VCaP (cell line): ENCODE measurements around the gene RAB36.

Experiments
- H3K27ac ChIP-seq: fragments of 450-650 bp; 2 replicates; pipeline ENCODE4 v1.5.1; 2017
- CTCF ChIP-seq: fragments of 450-650 bp; conservative IDR thresholded peaks from 2 replicates; pipeline ENCODE4 v1.5.1; 2017; ENCODE audit warnings: mild to moderate bottlenecking, moderate library complexity

RAB36 gene

GRCh38 chr22:23119494-23120414, 25.5 kb upstream of the RAB36 start:
- H3K27ac ChIP-seq = no peak overlapping the region

GRCh38 chr22:23120415-23120899, 24.8 kb upstream of the RAB36 start:
- H3K27ac ChIP-seq = no peak overlapping the region

More at GRCh38 chr22:23119494-23120414, 25.5 kb upstream of the RAB36 start:
- TF ChIP-seq CTCF = no peak

GRCh38 chr22:23121000-23121421, 24.3 kb upstream of the RAB36 start:
- no peak for TF ChIP-seq CTCF
- H3K27ac ChIP-seq = no peak overlapping the region

More at GRCh38 chr22:23120415-23120899, 24.8 kb upstream of the RAB36 start:
- no peak for TF ChIP-seq CTCF

DNA sequence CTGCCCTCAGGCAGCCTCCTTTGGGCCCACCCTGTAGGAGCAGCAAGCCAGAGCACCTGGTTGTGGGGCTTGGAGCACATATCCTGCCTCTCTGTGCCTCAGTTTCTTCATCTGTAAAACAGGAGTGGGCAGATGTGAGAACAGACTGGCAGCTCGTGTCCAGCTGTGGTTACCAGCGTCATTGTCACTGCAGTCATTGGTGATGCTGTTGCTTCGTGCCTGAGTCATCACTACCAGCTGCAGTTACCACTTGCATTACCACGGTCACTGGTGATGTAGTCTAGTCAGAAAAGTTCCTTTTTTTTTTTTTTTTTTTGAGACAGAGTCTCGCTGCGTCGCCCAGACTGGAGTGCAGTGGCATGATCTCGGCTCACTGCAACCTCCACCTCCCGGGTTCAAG, 23.9 kb upstream of the RAB36 start:
- TF ChIP-seq CTCF = no peak
- H3K27ac ChIP-seq = no peak overlapping the region

GRCh38 chr22:23122216-23122957, 22.9 kb upstream of the RAB36 start:
- TF ChIP-seq CTCF = no peak
- no peak overlapping the region for H3K27ac ChIP-seq

DNA sequence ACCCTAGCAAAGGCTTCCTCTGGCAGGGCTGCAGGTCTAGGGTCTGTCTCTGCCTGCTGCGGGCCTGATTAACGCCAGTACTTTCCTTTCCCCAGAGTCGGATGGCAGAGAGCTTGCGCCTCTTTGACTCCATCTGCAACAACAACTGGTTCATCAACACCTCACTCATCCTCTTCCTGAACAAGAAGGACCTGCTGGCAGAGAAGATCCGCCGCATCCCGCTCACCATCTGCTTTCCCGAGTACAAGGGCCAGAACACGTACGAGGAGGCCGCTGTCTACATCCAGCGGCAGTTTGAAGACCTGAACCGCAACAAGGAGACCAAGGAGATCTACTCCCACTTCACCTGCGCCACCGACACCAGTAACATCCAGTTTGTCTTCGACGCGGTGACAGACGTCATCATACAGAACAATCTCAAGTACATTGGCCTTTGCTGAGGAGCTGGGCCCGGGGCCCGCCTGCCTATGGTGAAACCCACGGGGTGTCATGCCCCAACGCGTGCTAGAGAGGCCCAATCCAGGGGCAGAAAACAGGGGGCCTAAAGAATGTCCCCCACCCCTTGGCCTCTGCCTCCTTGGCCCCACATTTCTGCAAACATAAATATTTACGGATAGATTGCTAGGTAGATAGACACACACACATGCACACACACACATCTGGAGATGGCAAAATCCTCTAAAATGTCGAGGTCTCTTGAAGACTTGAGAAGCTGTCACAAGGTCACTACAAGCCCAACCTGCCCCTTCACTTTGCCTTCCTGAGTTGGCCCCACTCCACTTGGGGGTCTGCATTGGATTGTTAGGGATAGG, 22.1 kb upstream of the RAB36 start:
- TF ChIP-seq CTCF = no peak
- H3K27ac ChIP-seq = no peak overlapping the region
